Measurements from ENCODE around the gene TFR2. TPM values are rescaled to one million over a fixed set of nuclear protein-coding genes. Genes with fewer than 3 reads are reported as not detected.

The TFR2 gene
- total RNA-seq, 1 donor from 2014 or later = 0.41 TPM

- DNase-seq (no peak), ATAC-seq (no peak)
- H3K9me3 ChIP-seq = no peaks in the 10 kb centered on the region
- intact Hi-C loops (cut with DNase I) = no loop called here
- no peak overlapping the region for H3K4me3 ChIP-seq
- peaks cover 18% of the 10 kb centered on the region for H3K4me1 ChIP-seq
- TF ChIP-seq CTCF (IDR thresholded peaks at IDR 0.05) = no peak
- H3K36me3 ChIP-seq = no peaks in the 10 kb centered on the region
- H3K27ac ChIP-seq = no peak overlapping the region
- H3K27me3 ChIP-seq = no peaks in the 10 kb centered on the region
Observed at GRCh38 chr7:100607111-100607510, 34.2 kb downstream of the TFR2 start.

- H3K4me3 ChIP-seq = no peak overlapping the region
- H3K27me3 ChIP-seq = no peaks in the 10 kb centered on the region
- no peak for TF ChIP-seq CTCF (IDR thresholded peaks at IDR 0.05)
- no peaks in the 10 kb centered on the region for H3K9me3 ChIP-seq
- peaks cover 18% of the 10 kb centered on the region for H3K4me1 ChIP-seq
- H3K27ac ChIP-seq = no peak overlapping the region
- intact Hi-C loops (cut with DNase I) = no loop called here
- no peak for ATAC-seq
- DNase-seq = no peak
- H3K36me3 ChIP-seq = no peaks in the 10 kb centered on the region
Observed at GRCh38 chr7:100606313-100606712, 35.0 kb downstream of the TFR2 start.

- H3K4me1 ChIP-seq = peaks cover 18% of the 10 kb centered on the region
- H3K36me3 ChIP-seq = no peaks in the 10 kb centered on the region
- DNase-seq = peak; percentile 86
- no peaks in the 10 kb centered on the region for H3K27me3 ChIP-seq
- no peaks in the 10 kb centered on the region for H3K9me3 ChIP-seq
- peak overlapping the region; percentile 60 for H3K27ac ChIP-seq
- H3K4me3 ChIP-seq = peak overlapping the region; percentile 71
- ATAC-seq = peak; percentile 47
- no peak for TF ChIP-seq CTCF (IDR thresholded peaks at IDR 0.05)
- intact Hi-C loops (cut with DNase I) = no loop called here
Observed at GRCh38 chr7:100604976-100605911, 36.1 kb downstream of the TFR2 start.

- no peaks in the 10 kb centered on the region for H3K9me3 ChIP-seq
- peaks cover 18% of the 10 kb centered on the region for H3K4me1 ChIP-seq
- peak overlapping the region; percentile 71 for H3K4me3 ChIP-seq
- TF ChIP-seq CTCF (IDR thresholded peaks at IDR 0.05) = peak; percentile 48
- intact Hi-C loops (cut with DNase I) = no loop called here
- ATAC-seq (peak; percentile 82), DNase-seq (peak; percentile 90)
- no peaks in the 10 kb centered on the region for H3K27me3 ChIP-seq
- peak overlapping the region; percentile 69 for H3K27ac ChIP-seq
- H3K36me3 ChIP-seq = no peaks in the 10 kb centered on the region
Observed at GRCh38 chr7:100604028-100604975, 37.0 kb downstream of the TFR2 start.

GRCh38 chr7:100603726-100604027, 37.7 kb downstream of the TFR2 start:
- Histone ChIP-seq H3K27me3 (no peaks in the 10 kb centered on the region), H3K4me1 (peaks cover 18% of the 10 kb centered on the region), H3K36me3 (no peaks in the 10 kb centered on the region), H3K9me3 (no peaks in the 10 kb centered on the region), H3K4me3 (peak overlapping the region; percentile 71), H3K27ac (peak overlapping the region; percentile 69)
- no peak for DNase-seq
- intact Hi-C loops (cut with DNase I) = no loop called here
- no peak for ATAC-seq
- no peak for TF ChIP-seq CTCF (IDR thresholded peaks at IDR 0.05)
